K562 (cell line): Measurements from ENCODE around the gene TRMT1. TPM values are rescaled to one million over a fixed set of nuclear protein-coding genes. Genes with fewer than 3 reads are reported as not detected.

Experiments
- CUX1 ChIP-seq: fragments of 200-800 bp; sonication (Bioruptor generic); IDR thresholded peaks from 2 replicates; pipeline ENCODE4 v1.6.1; 2016; ENCODE audit warnings: missing genetic modification characterization, missing compliant biosample characterization
- E2F1 ChIP-seq: sonication (generic); formaldehyde crosslinking; IDR thresholded peaks from 2 replicates; pipeline ENCODE4 v1.8.1; 2023; ENCODE audit warnings: mild to moderate bottlenecking, missing genetic modification reagents, moderate library complexity
- HDAC6 ChIP-seq: IDR thresholded peaks from 2 replicates; pipeline ENCODE4 v1.6.1; 2012; ENCODE audit warnings: low read depth, mild to moderate bottlenecking, control low read depth, inconsistent platforms, low read length, moderate library complexity
- HMGXB4 ChIP-seq: sonication (generic); formaldehyde crosslinking; IDR thresholded peaks from 2 replicates; pipeline ENCODE4 v1.8.1; 2023; ENCODE audit warnings: mild to moderate bottlenecking, missing genetic modification reagents
- MEIS2 ChIP-seq: fragments of 450-650 bp; IDR thresholded peaks from 2 replicates; pipeline ENCODE4 v1.6.1; 2014; ENCODE audit warnings: mild to moderate bottlenecking; ENCODE audit not compliant: partially characterized antibody
- NCOA6 ChIP-seq: fragments of 450-650 bp; IDR thresholded peaks from 2 replicates; pipeline ENCODE4 v1.6.1; 2017; ENCODE audit warnings: mild to moderate bottlenecking
- NFIX ChIP-seq: fragments of 250-450 bp; sonication (Bioruptor Pico); IDR thresholded peaks from 2 replicates; pipeline ENCODE4 v1.4.0; 2020; ENCODE audit warnings: low read depth, mild to moderate bottlenecking, moderate library complexity
- PML ChIP-seq: IDR thresholded peaks from 2 replicates; pipeline ENCODE4 v1.6.1; 2012; ENCODE audit warnings: low read length, inconsistent platforms
- PURB ChIP-seq: sonication (generic); formaldehyde crosslinking; IDR thresholded peaks from 2 replicates; pipeline ENCODE4 v1.9.0; 2021; ENCODE audit warnings: low read depth, mild to moderate bottlenecking, missing genetic modification reagents
- RBM39 ChIP-seq: fragments of 200-400 bp; formaldehyde crosslinking; optimal IDR thresholded peaks from 2 replicates; pipeline ENCODE3; 2018; ENCODE audit warnings: low read depth, low read length
- SMARCC2 ChIP-seq: fragments of 450-650 bp; IDR thresholded peaks from 2 replicates; pipeline ENCODE4 v1.6.1; 2017; ENCODE audit warnings: antibody characterized with exemption, moderate library complexity, mild to moderate bottlenecking, low read depth
- SMC3 ChIP-seq: conservative IDR thresholded peaks from 2 replicates; pipeline ENCODE4 v1.6.1; 2011; ENCODE audit warnings: low read depth, low read length, improper control_type of control experiment; ENCODE audit not compliant: insufficient read depth
- STAG1 ChIP-seq: sonication (generic); formaldehyde crosslinking; IDR thresholded peaks from 2 replicates; pipeline ENCODE4 v1.5.0; 2020; ENCODE audit warnings: missing genetic modification reagents, borderline replicate concordance
- ZBTB8A ChIP-seq: fragments of 450-650 bp; IDR thresholded peaks from 2 replicates; pipeline ENCODE4 v1.6.1; 2018; ENCODE audit warnings: mild to moderate bottlenecking, moderate library complexity; ENCODE audit not compliant: partially characterized antibody
- ZNF282 ChIP-seq: sonication (generic); formaldehyde crosslinking; IDR thresholded peaks from 2 replicates; pipeline ENCODE4 v1.8.1; 2023; ENCODE audit warnings: missing genetic modification reagents
- ZNF740 ChIP-seq, 3 experiments: fragments of 200-800 bp in 1 of 3; sonication (Bioruptor generic) in 1 of 3; sonication (generic) in 1 of 3; formaldehyde crosslinking in 1 of 3; IDR thresholded peaks; 2 replicates each; pipeline versions ENCODE4 v1.6.1 to v1.8.0; 2016 to 2022; ENCODE audit warnings: mild to moderate bottlenecking in 2 of 3, missing compliant biosample characterization in 2 of 3, missing genetic modification characterization in 2 of 3, missing genetic modification reagents in 1 of 3
- ZNF75A ChIP-seq: fragments of 450-650 bp; formaldehyde crosslinking; IDR thresholded peaks from 2 replicates; pipeline ENCODE4 v1.4.0; 2020; ENCODE audit warnings: mild to moderate bottlenecking
- polyA plus RNA-seq, 8 experiments: library from polyadenylated mRNA; depleted of rRNA in 4 of 8; stranded (reverse) in 5 of 8; unstranded in 3 of 8; fragments of >200 nt; fragmentation: Nextera tagmentation in 2 of 8; fragmentation: Illumina TruSeq in 1 of 8; extraction: Ambion mirVana in 2 of 8; extraction: Trizol in 1 of 8; gene quantifications; 2 replicates each; pipeline versions ENCODE4 v1.2.1 to v1.2.3, GENCODE V29; 2011 to 2014; ENCODE audit warnings: inconsistent platforms in 1 of 8, missing spikeins in 1 of 8
- total RNA-seq, 7 experiments: library from RNA; depleted of rRNA in 6 of 7; stranded (reverse); fragments of >200 nt in 6 of 7; fragmentation: Illumina TruSeq in 2 of 7; extraction: Trizol in 2 of 7; gene quantifications; 2 replicates each; pipeline versions ENCODE4 v1.2.1 to v1.2.3, GENCODE V29; 2011 to 2021; ENCODE audit warnings: low replicate concordance in 1 of 7
- TF ChIP-seq, protein P1 (sequence below): fragments of 250-450 bp; sonication (Bioruptor Pico); IDR thresholded peaks from 2 replicates; pipeline ENCODE4 v1.5.0; 2021

The TRMT1 gene
- total and polyA plus RNA-seq, 9 of the 15 experiments (the other 6 are each of a cell fraction or from before 2014, with no cell fraction given): 5.8 to 158 (median 54.3) TPM

DNA sequence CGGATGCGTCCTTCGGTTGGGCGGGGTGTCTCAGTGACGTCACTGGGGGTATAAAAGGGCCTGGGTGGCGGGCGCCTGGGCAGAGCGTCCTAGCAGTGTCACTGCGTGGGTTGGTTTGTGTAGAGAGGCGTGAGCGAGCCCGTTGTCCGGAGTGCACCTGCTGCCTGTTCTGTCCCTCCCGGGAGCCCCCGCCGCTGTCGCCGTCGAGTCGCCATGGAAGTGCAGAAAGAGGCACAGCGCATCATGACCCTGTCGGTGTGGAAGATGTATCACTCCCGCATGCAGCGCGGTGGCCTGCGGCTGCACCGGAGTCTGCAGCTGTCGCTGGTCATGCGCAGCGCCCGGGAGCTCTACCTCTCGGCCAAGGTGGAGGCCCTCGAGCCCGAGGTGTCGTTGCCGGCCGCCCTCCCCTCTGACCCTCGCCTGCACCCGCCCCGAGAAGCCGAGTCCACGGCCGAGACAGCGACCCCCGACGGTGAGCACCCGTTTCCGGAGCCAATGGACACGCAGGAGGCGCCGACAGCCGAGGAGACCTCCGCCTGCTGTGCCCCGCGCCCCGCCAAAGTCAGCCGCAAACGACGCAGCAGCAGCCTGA is 36.5 kb upstream of the TRMT1 start (continued):
- TF ChIP-seq ZNF740 (CRISPR knock-in tag; IDR thresholded peaks at IDR 0.05): no peak; the same call in 1 of the 2 replicates
- no peak for TF ChIP-seq ZNF740 (tag; IDR thresholded peaks at IDR 0.05)
- TF ChIP-seq, protein P1, sequence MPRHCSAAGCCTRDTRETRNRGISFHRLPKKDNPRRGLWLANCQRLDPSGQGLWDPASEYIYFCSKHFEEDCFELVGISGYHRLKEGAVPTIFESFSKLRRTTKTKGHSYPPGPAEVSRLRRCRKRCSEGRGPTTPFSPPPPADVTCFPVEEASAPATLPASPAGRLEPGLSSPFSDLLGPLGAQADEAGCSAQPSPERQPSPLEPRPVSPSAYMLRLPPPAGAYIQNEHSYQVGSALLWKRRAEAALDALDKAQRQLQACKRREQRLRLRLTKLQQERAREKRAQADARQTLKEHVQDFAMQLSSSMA (CRISPR knock-in tag): peak; percentile 83; the same call in 1 of the 2 replicates
- TF ChIP-seq PML: peak; percentile 97
- TF ChIP-seq HDAC6: no peak
- TF ChIP-seq SMARCC2: no peak
- TF ChIP-seq SMC3: peak; percentile 25; the same call in 1 of the 2 replicates
- peak; percentile 91; the same call in 1 of the 2 replicates for TF ChIP-seq ZNF282 (CRISPR knock-in tag)
- TF ChIP-seq PURB (CRISPR knock-in tag): no peak
- TF ChIP-seq ZBTB8A: no peak
- TF ChIP-seq E2F1 (CRISPR knock-in tag): no peak
- TF ChIP-seq MEIS2: peak; percentile 63
- TF ChIP-seq ZNF75A (CRISPR knock-in tag): no peak
- TF ChIP-seq NFIX (CRISPR knock-in tag): no peak
- TF ChIP-seq NCOA6: peak; percentile 72; the same call in 1 of the 2 replicates
- no peak for TF ChIP-seq STAG1 (CRISPR knock-in tag)
- no peak for TF ChIP-seq CUX1
- TF ChIP-seq RBM39: peak; percentile 98
- 0 out of 2 replicates have a peak, but pooled peaks have one; percentile 28 for TF ChIP-seq HMGXB4
